ENCODE results near the gene ODC1. TPM values are rescaled to one million over a fixed set of nuclear protein-coding genes. Genes with fewer than 3 reads are reported as not detected.
A peak's percentile ranks its signal among the peaks of the same experiment; 100 is the strongest.

The ODC1 gene
- total RNA-seq, 1 donor from 2014 or later, result 58.0 TPM

- intact Hi-C loops (cut with DNase I), result no loop called here
- DNase-seq (ENCODE audit: low spot score), result no peak
These were observed 23.1 kb downstream of the ODC1 start for GRCh38 chr2:10424916-10425505.

- intact Hi-C loops (cut with DNase I), result no loop called here
- no peak for DNase-seq (ENCODE audit: low spot score)
These were observed 24.1 kb downstream of the ODC1 start for GRCh38 chr2:10424051-10424450.

GRCh38 chr2:10423400-10423774 lies 24.7 kb downstream of the ODC1 start:
- no peak for DNase-seq (ENCODE audit: low spot score)
- intact Hi-C loops (cut with DNase I), result no loop called here

GRCh38 chr2:10422732-10423399 lies 25.3 kb downstream of the ODC1 start:
- intact Hi-C loops (cut with DNase I), result no loop called here
- no peak for DNase-seq (ENCODE audit: low spot score)

GRCh38 chr2:10422251-10422650 lies 25.9 kb downstream of the ODC1 start:
- intact Hi-C loops (cut with DNase I), result no loop called here
- DNase-seq (ENCODE audit: low spot score), result no peak

- intact Hi-C loops (cut with DNase I), result no loop called here
- no peak for DNase-seq (ENCODE audit: low spot score)
These were observed 28.4 kb downstream of the ODC1 start for GRCh38 chr2:10419553-10420257.

GRCh38 chr2:10417551-10418335 lies 30.4 kb downstream of the ODC1 start:
- intact Hi-C loops (cut with DNase I), result no loop called here
- no peak for DNase-seq (ENCODE audit: low spot score)

- intact Hi-C loops (cut with DNase I), result no loop called here
These were observed 32.5 kb downstream of the ODC1 start for GRCh38 chr2:10415640-10416039.

GRCh38 chr2:10415048-10415447 lies 33.1 kb downstream of the ODC1 start:
- no peak for DNase-seq (ENCODE audit: low spot score)
- intact Hi-C loops (cut with DNase I), result no loop called here

More at GRCh38 chr2:10415640-10416039, 32.5 kb downstream of the ODC1 start:
- DNase-seq (ENCODE audit: low spot score), result no peak

GRCh38 chr2:10414591-10414990 lies 33.5 kb downstream of the ODC1 start:
- intact Hi-C loops (cut with DNase I), result no loop called here
- no peak for DNase-seq (ENCODE audit: low spot score)

- intact Hi-C loops (cut with DNase I), result no loop called here
- DNase-seq (ENCODE audit: low spot score), result no peak
These were observed 34.1 kb downstream of the ODC1 start for GRCh38 chr2:10413991-10414451.

GRCh38 chr2:10413503-10413902 lies 34.6 kb downstream of the ODC1 start:
- intact Hi-C loops (cut with DNase I), result no loop called here

GRCh38 chr2:10412380-10412779 lies 35.7 kb downstream of the ODC1 start:
- intact Hi-C loops (cut with DNase I), result no loop called here
- DNase-seq (ENCODE audit: low spot score), result no peak

More at GRCh38 chr2:10413503-10413902, 34.6 kb downstream of the ODC1 start:
- no peak for DNase-seq (ENCODE audit: low spot score)

GRCh38 chr2:10411557-10411956 lies 36.6 kb downstream of the ODC1 start:
- no peak for DNase-seq (ENCODE audit: low spot score)
- intact Hi-C loops (cut with DNase I), result no loop called here

- no peak for DNase-seq (ENCODE audit: low spot score)
- intact Hi-C loops (cut with DNase I), result no loop called here
These were observed 37.2 kb downstream of the ODC1 start for GRCh38 chr2:10410823-10411437.

GRCh38 chr2:10410001-10410822 lies 37.9 kb downstream of the ODC1 start:
- DNase-seq (ENCODE audit: low spot score), result no peak
- intact Hi-C loops (cut with DNase I), result no loop called here

- intact Hi-C loops (cut with DNase I), result loop anchor here (2.0 to 5.0 kb wide), 3 partner anchors 127 to 284 kb away; no protein-coding TSS in a partner anchor
- peak; percentile 93 for DNase-seq (ENCODE audit: low spot score)
These were observed 39.2 kb downstream of the ODC1 start for GRCh38 chr2:10408649-10409579.
